Endodermal cell (in vitro differentiated cells): ENCODE measurements around the gene DLG5. TPM values are rescaled to one million over a fixed set of nuclear protein-coding genes. Genes with fewer than 3 reads are reported as not detected.

Experiments
- DNase-seq: peaks from one replicate; pipeline ENCODE4 v3.0.0-alpha.2; 2017
- H3K27ac ChIP-seq: 2 replicates; pipeline ENCODE4 v1.5.1; 2013; ENCODE audit warnings: mild to moderate bottlenecking, low read depth, low read length, moderate library complexity
- H3K27me3 ChIP-seq: 2 replicates; pipeline ENCODE4 v1.6.1; 2013; ENCODE audit warnings: mild to moderate bottlenecking, low read length, moderate library complexity; ENCODE audit not compliant: insufficient read depth, control insufficient read depth, poor library complexity, severe bottlenecking
- H3K36me3 ChIP-seq: 2 replicates; pipeline ENCODE4 v1.7.0; 2013; ENCODE audit warnings: mild to moderate bottlenecking, low read length, moderate library complexity; ENCODE audit not compliant: control insufficient read depth, insufficient read depth
- H3K4me1 ChIP-seq: one replicate; pipeline ENCODE4 v1.7.0; 2013; ENCODE audit warnings: low read length; ENCODE audit not compliant: control insufficient read depth, insufficient read depth
- H3K4me3 ChIP-seq: 2 replicates; pipeline ENCODE4 v1.5.1; 2013; ENCODE audit warnings: mild to moderate bottlenecking, low read length, moderate library complexity
- H3K9ac ChIP-seq: 2 replicates; pipeline ENCODE4 v1.6.1; 2013; ENCODE audit warnings: mild to moderate bottlenecking, low read length, moderate library complexity; ENCODE audit not compliant: poor library complexity, severe bottlenecking; ENCODE audit errors: extremely low read depth
- H3K9me3 ChIP-seq: 2 replicates; pipeline ENCODE4 v1.6.1; 2013; ENCODE audit warnings: mild to moderate bottlenecking, low read length, moderate library complexity; ENCODE audit not compliant: control insufficient read depth
- H3K27ac Mint-ChIP-seq: 2 replicates; pipeline ENCODE4 v1.8.0; 2020; ENCODE audit warnings: mixed read lengths
- H3K27me3 Mint-ChIP-seq: 2 replicates; pipeline ENCODE4 v1.8.0; 2021; ENCODE audit warnings: mild to moderate bottlenecking, mixed read lengths; ENCODE audit not compliant: insufficient read depth
- H3K36me3 Mint-ChIP-seq: 2 replicates; pipeline ENCODE4 v1.8.0; 2020; ENCODE audit warnings: low read depth, mixed read lengths
- H3K4me1 Mint-ChIP-seq: 2 replicates; pipeline ENCODE4 v1.8.0; 2020; ENCODE audit warnings: mixed read lengths
- H3K4me3 Mint-ChIP-seq: 2 replicates; pipeline ENCODE4 v1.8.0; 2020; ENCODE audit warnings: mild to moderate bottlenecking, moderate library complexity, mixed read lengths
- H3K9me3 Mint-ChIP-seq: 2 replicates; pipeline ENCODE4 v1.8.0; 2020; ENCODE audit warnings: mild to moderate bottlenecking, mixed read lengths
- WGBS, 2 experiments: methylation state at CpG; one replicate each; pipeline versions ENCODE4 v1.1.5 to v1.1.7; 2013; ENCODE audit warnings: missing lambda C conversion rate in 2 of 2, mixed read lengths in 1 of 2; ENCODE audit not compliant: insufficient coverage in 1 of 2, insufficient read length in 1 of 2; 5-methylcytosine and 5-hydroxymethylcytosine counted together
- total RNA-seq, 2 donors: library from RNA; stranded (reverse); fragmentation: NEBNext Ultra II Directional in 1 of 2; extraction: Animal tissue kit (Norgen Biotek cat#: 25700) in 1 of 2; gene quantifications; 2 replicates in 1 of 2; 3 replicates in 1 of 2; pipeline ENCODE4 v1.2.1, GENCODE V29; 2021
- TF ChIP-seq, protein P1 (sequence below): fragments of 200-600 bp; sonication (generic); conservative IDR thresholded peaks from 2 replicates; pipeline ENCODE4 v1.5.0; 2021; ENCODE audit warnings: antibody characterized with exemption, mild to moderate bottlenecking

The DLG5 gene
- total RNA-seq, 2 donors from 2014 or later, result 79.4 to 83.4 TPM

DNA sequence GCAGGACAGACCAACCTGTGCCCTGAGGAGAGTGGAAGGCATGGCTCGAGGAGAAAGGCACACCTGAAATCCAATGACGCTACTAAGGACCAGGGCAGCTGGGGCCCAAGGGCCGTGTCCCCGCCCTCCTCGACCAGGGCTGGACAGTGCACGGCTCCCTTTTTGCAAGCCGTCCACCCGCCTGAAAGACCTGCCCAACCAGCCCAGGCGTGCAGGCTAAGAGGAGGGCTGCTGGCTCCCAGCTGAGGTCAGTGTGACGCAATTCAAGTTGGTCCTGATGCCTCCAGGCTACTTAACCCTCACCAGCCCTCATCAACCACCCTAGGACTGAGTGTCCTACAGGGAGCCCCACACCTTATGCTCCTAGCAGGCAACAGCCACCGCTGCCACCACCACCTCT is 69.3 kb downstream of the DLG5 start:
- H3K4me1 Mint-ChIP-seq, result peaks cover 13% of the 10 kb centered on the region
- H3K36me3 Mint-ChIP-seq, result peaks cover 40% of the 10 kb centered on the region
- Histone ChIP-seq H3K36me3 (peaks cover 39% of the 10 kb centered on the region), H3K4me3 (no peak overlapping the region), H3K9me3 (no peaks in the 10 kb centered on the region), H3K4me1 (no peaks in the 10 kb centered on the region), H3K27me3 (no peaks in the 10 kb centered on the region), H3K27ac (no peak overlapping the region), H3K9ac (no peak overlapping the region)
- DNase-seq, result no peak
- H3K27me3 Mint-ChIP-seq, result no peaks in the 10 kb centered on the region
- TF ChIP-seq, protein P1, sequence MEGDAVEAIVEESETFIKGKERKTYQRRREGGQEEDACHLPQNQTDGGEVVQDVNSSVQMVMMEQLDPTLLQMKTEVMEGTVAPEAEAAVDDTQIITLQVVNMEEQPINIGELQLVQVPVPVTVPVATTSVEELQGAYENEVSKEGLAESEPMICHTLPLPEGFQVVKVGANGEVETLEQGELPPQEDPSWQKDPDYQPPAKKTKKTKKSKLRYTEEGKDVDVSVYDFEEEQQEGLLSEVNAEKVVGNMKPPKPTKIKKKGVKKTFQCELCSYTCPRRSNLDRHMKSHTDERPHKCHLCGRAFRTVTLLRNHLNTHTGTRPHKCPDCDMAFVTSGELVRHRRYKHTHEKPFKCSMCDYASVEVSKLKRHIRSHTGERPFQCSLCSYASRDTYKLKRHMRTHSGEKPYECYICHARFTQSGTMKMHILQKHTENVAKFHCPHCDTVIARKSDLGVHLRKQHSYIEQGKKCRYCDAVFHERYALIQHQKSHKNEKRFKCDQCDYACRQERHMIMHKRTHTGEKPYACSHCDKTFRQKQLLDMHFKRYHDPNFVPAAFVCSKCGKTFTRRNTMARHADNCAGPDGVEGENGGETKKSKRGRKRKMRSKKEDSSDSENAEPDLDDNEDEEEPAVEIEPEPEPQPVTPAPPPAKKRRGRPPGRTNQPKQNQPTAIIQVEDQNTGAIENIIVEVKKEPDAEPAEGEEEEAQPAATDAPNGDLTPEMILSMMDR, result no peak
- peak overlapping the region; percentile 75 for H3K27ac Mint-ChIP-seq
- no peak overlapping the region for H3K4me3 Mint-ChIP-seq
- 88 to 94% methylated on average over 4 to 11 of the region's 11 CpGs for WGBS, 2 experiments
- no peaks in the 10 kb centered on the region for H3K9me3 Mint-ChIP-seq

DNA sequence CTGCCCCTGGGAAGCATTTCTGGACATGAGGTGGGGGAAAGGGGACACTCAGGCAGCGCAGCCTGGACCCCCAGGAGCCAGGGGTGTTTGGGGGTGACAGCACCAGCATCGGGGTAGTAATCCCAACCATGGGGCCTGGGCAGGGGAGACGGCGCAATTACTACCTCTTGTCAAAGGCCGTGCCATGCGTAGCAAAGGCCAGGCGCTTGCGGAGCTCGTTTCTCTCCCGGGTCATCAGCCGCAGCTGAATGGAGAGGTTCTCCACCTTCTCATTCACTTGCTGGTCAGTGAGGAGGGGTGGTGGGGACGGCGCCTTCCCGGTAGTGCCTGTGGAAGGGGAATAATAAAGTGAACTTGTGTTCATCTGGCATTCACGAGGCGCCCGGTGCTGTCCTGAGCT is 70.0 kb downstream of the DLG5 start:
- Histone ChIP-seq H3K9me3 (no peaks in the 10 kb centered on the region), H3K9ac (no peak overlapping the region), H3K4me1 (no peaks in the 10 kb centered on the region), H3K27me3 (no peaks in the 10 kb centered on the region), H3K27ac (no peak overlapping the region), H3K36me3 (peaks cover 36% of the 10 kb centered on the region), H3K4me3 (no peak overlapping the region)
- Mint-ChIP-seq H3K27me3 (no peaks in the 10 kb centered on the region), H3K9me3 (no peaks in the 10 kb centered on the region), H3K4me3 (no peak overlapping the region), H3K36me3 (peaks cover 44% of the 10 kb centered on the region), H3K27ac (peak overlapping the region; percentile 17), H3K4me1 (peaks cover 17% of the 10 kb centered on the region)
- 96 to 99% methylated on average over 10 to 17 of the region's 17 CpGs for WGBS, 2 experiments
- DNase-seq, result no peak
- TF ChIP-seq, protein P1, result no peak

DNA sequence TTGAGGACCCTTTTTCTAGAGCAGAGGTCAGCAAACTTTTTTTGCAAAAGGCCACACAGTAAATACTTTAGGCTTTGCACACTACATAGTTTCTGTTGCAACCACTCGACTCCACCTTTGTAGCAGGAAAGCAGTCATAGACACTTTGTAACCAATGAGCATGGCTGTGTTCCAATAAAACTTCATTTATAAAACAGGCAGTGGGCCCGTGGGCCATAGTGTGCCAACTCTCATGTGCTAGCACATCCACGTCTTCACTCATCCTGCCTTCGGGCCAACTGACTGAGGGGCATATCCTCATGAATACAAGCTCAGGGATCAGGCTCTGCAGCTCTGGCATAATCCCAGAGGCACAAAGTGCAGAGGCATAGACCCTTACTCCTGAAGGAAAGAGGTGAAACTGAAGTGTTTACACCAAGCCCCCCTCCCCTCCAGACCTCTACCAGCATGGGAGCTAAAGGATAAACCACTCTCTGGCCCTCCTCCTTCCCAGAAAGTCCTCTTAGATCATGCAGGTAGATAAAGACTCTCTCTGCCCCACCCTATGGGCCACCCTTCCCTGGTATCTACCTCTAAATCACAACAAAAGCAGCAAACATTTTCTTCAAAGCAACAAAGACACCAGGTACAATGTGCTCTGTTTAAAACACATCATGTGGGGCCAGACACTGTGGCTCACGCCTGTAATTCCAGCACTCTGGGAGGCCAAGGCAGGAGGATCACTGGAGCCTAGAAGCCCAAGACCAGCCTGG is 71.0 kb downstream of the DLG5 start:
- Mint-ChIP-seq H3K4me3 (no peak overlapping the region), H3K27ac (peak overlapping the region; percentile 60), H3K36me3 (peaks cover 53% of the 10 kb centered on the region), H3K4me1 (peaks cover 26% of the 10 kb centered on the region), H3K27me3 (no peaks in the 10 kb centered on the region), H3K9me3 (no peaks in the 10 kb centered on the region)
- H3K4me3 ChIP-seq, result no peak overlapping the region
- 93 to 94% methylated on average over 4 to 5 of the region's 5 CpGs for WGBS, 2 experiments
- DNase-seq, result no peak
- peaks cover 6% of the 10 kb centered on the region for H3K4me1 ChIP-seq
- H3K9me3 ChIP-seq, result no peaks in the 10 kb centered on the region
- H3K9ac ChIP-seq, result no peak overlapping the region
- TF ChIP-seq, protein P1, result no peak
- no peaks in the 10 kb centered on the region for H3K27me3 ChIP-seq
- peaks cover 46% of the 10 kb centered on the region for H3K36me3 ChIP-seq
- no peak overlapping the region for H3K27ac ChIP-seq
